Esophagus squamous epithelium (tissue), 4 donors: ENCODE results near the gene FHIT.

Source experiments
- CTCF ChIP-seq, 6 experiments: fragments of 450-650 bp in 4 of 6; fragments of 200-600 bp in 2 of 6; sonication (generic) in 2 of 6; IDR thresholded peaks; one replicate each; pipeline ENCODE4 v1.5.1; 2016 to 2019; ENCODE audit warnings: antibody characterized with exemption in 6 of 6, mild to moderate bottlenecking in 4 of 6, moderate library complexity in 4 of 6
- POLR2A ChIP-seq, 4 donors: fragments of 450-650 bp; IDR thresholded peaks; one replicate each; pipeline ENCODE4 v1.6.1; 2017; ENCODE audit warnings: antibody characterized with exemption in 4 of 4, mild to moderate bottlenecking in 4 of 4, moderate library complexity in 3 of 4

DNA sequence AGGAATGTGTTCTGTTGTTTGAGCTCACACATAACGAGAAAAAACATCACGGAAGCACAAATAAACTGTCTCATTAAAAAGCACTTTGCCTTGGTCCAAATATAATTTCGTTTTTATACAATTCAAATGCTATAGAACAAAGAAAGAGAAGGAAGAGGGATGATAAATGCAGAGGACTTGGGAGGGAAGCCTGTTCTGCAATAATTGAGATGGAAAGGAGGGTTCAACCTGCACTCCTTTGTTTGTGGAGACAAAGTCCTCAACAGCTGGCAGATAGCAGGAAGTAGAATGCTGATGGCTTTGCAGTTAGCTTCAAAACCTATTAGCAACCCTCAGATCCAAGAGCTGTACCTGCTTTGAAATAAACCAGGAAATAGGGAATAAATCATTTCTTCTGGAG lies 1010.8 kb downstream of the FHIT start:
- no peak for TF ChIP-seq CTCF (IDR thresholded peaks at IDR 0.05)
- TF ChIP-seq POLR2A (IDR thresholded peaks at IDR 0.05) = no peak
